GM18519 (cell line): ENCODE measurements around the gene STUB1.
A peak's percentile ranks its signal among the peaks of the same experiment; 100 is the strongest.

Experiments used
- ATAC-seq: cut with Tn5 transposase; IDR thresholded peaks from one replicate; pipeline ENCODE4 v1.9.1; 2021; ENCODE audit warnings: mild to moderate bottlenecking, moderate library complexity; ENCODE audit not compliant: unreplicated experiment, low FRiP score

The STUB1 gene

GRCh38 chr16:662095-662494 is 18.1 kb upstream of the STUB1 start:
- ATAC-seq, result no peak

DNA sequence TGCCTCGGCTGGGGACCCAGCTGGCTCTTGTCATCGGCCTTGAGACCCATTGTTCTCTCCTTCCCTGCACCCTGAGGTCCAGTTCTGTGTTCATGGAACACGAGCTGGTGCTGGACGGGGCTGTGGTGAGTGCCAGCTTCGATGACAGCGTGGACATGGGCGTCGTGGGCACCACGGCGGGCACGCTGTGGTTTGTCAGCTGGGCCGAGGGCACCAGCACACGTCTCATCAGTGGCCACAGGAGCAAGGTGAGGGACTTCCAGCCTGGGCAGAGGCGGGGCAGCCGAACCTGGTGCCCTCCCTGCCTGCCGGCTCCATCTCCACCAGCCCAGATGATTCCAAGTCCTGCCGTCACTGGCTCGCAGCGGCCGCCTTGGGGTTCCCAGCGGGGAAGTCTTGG is 17.6 kb upstream of the STUB1 start:
- ATAC-seq, result no peak

DNA sequence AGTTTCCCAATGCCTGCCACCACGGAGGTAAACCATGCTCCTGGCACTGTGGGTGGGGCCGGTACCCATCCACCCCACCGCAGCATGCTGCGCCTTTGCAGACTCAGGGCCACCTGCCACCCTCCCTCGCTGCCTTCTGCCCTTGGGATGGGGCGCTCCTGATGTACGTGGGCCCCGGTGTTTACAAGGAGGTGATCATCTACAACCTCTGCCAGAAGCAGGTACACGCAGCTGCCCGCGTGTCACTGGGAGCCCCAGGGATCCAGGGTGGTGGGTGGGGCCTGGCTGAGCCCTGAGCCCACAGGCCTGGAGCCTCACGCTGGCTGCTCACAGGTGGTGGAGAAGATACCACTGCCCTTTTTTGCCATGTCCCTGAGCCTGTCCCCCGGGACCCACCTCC is 13.6 kb upstream of the STUB1 start:
- ATAC-seq, result no peak

DNA sequence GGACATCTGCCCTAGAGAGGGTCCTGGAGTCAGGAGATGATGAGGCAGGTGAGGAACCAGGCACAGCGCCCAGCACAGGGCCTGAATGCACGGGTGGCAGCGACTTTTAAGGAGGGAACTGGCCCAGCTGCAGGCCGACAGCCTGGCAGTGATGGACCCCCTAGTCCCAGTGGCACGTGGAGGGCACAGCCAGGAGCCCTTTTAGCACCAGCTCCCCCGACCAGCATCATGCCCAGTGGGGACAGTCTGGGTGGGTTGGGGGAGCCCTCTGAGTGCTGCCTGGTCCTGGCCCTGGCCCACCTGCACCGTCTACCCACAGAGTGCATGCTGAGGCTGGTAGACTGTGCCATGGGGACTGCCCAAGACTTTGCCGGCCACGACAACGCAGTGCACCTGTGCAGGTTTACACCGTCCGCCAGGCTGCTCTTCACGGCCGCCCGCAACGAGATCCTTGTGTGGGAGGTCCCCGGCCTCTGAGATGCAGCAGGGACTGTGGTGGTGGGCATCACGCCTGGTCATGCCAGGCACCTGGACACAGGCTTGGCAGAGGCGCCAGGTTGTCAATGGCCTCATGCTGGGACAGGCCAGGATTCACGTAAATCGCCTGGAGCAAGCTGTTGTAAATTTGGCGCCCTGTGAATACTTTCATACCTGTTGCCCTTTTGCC is 13.0 kb upstream of the STUB1 start:
- no peak for ATAC-seq

DNA sequence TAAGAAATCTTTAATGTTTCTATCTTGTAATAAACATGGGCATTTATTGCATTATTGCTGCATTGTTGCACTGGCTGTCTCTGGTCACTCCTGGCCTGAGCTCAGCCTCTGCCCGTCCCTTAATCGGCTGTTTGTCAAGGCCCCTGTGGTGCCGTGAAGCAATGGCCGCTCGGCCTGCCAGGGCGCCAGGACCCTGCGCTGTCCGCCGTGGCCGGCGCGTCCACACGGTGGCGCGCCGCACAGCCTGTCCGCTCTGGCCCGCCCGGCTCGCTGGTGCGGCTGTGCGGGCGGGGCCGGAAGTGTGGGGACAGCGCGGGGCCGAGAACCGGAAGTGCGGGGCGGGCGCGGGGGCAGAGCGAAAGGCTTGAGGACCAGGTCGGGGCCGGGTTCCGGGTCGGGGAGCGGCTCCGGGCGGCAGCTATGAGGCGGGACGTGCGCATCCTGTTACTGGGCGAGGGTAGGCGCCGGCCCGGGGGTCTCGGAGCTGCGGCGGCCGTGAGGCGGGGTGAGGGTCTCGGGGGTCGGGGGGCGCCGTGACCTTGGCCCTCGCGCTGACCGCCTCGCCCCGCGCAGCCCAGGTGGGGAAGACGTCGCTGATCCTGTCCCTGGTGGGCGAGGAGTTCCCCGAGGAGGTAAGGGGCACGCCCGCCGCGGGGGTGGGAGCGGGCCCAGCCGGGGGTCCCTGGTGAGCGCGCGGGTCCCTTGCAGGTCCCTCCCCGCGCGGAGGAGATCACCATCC is 12.3 kb upstream of the STUB1 start, which contains the start of gene RHOT2:
Gene RHOT2, plus strand, starts transcription at position 353 of the 739 bp plus-strand sequence. Its CDS starts 68 bp downstream, at position 421.
- peak; percentile 68 for ATAC-seq

DNA sequence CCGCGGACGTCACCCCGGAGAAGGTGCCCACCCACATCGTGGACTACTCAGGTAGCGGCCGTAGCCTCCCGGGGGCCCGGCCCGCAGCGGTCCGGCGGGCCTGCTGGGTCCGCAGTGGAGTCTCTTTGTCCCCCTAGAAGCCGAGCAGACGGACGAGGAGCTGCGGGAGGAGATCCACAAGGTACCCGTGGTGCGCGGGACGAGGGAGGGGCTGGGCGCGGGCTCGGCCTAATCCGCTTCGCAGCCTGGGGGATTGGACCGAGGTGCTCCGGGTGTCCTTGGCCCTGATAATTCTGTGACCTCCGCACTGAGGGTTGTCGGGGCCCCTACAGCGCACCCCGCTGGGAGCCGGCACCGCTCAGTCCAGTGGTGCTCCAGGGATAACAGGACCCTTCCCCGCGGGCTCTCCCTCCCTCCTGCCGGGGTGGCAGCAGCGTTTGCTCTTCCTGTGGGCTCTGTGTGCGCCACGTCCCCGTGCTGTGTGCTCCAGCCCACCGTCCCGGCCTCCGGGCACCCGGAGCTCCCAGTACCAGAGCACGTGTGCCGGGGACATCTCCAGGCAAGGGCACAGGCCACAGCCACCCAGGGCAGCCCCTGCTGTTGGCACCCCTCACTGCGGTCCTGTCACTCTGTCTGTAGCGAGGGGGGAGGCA is 11.6 kb upstream of the STUB1 start:
- no peak for ATAC-seq

- ATAC-seq, result no peak
Measured at GRCh38 chr16:669666-670065, 10.5 kb upstream of the STUB1 start.

- ATAC-seq, result no peak
Measured at GRCh38 chr16:670485-671352, 9.5 kb upstream of the STUB1 start.

GRCh38 chr16:671353-672131 is 8.7 kb upstream of the STUB1 start:
- ATAC-seq, result no peak

GRCh38 chr16:672371-672770 is 7.8 kb upstream of the STUB1 start:
- ATAC-seq, result no peak

DNA sequence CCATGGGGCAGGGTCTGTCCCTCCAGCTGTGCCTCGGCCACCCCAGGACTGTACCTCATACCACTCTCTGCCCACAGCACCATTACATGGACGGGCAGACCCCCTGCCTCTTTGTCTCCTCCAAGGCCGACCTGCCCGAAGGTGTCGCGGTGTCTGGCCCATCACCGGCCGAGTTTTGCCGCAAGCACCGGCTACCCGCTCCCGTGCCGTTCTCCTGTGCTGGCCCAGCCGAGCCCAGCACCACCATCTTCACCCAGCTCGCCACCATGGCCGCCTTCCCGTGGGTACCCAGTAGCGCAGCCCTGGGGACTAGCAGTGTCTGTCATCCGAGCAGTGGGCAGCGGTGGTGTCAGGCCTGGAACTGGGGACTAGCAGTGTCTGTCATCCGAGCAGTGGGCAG is 7.4 kb upstream of the STUB1 start:
- no peak for ATAC-seq

GRCh38 chr16:673399-673991 is 6.7 kb upstream of the STUB1 start:
- ATAC-seq, result no peak

DNA sequence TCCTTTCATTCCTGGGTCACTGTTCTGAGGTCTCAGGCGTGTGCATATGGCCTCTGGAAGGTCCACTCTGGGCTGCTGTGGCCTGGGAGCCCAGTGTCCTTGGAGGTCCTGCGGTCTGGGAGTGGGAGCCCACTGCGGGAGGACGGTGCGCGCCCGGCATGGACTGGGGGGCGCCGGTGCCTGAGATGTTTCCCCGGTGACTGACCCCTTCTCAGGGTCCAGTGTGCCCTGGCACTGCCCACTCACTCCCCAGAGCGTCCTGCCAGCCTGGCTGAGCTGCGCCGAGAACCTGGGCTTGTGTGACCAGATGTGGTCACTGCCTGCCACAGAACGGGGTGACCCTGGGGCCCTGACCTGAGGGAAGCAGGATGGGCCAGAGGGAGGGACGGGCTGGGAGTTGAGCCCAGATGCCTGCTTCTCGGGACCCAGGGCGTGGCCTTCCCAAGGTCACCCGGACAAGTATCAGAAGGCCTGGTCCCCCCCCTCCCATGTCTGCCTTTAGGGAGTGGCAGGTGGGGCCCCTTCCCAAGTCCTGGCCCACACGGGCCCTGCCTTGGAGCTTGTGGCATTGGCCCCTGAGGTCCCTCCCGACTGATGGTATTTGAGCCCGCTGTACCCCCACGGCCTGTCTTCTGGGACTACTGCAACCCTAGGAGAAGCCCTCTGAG is 5.9 kb upstream of the STUB1 start:
- ATAC-seq, result no peak

DNA sequence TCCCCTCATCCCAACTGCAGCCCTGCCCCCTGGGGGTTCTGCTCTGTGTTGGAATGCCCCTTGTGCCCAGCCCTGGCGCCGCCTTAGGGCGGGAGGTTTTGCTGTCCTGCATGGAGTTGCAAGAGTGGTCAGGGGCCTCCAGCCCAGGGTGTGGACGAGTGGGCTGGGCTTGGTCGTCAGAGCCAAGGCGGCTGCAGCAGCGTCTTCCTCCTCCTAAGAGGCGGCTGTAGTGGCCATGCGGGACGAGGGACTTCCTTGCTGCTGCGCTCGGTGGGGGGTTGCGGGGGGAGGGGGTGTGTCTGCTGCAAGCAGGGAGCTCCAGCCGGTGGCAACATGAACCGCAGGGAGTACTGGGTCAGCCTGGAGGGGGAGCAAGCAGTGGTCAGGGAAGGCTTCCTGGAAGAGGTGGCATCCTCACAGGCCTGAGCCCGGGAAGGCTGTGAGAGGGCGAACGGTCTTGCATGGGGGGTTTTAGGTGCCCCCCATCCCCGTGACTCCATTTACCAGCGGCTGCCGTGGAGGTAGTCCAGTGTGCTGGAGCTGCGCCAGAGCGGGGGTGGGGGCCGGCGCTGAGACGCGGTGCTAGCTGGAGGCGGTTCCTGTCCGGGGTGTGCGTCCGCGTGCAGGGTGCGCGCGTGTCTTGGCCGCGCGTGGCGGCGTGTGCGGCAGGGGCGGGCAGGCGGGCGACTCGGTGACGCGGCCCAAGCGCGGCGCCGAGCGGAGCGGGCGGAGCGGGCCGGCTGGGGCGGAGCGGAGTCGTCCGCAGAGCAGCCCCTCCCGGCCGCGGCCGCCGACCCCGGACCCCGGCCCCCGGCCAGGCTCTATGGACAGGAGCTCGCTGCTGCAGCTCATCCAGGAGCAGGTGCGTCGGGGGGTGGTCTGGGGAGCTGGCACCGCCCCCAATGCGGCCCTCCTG is 5.0 kb upstream of the STUB1 start, which contains the start of gene RHBDL1:
Gene RHBDL1, plus strand, starts transcription at position 704 of the 916 bp plus-strand sequence. Its CDS starts 120 bp downstream, at position 824.
- no peak for ATAC-seq

GRCh38 chr16:675884-676564 is 4.2 kb upstream of the STUB1 start:
- no peak for ATAC-seq

GRCh38 chr16:676565-676902 is 3.7 kb upstream of the STUB1 start:
- ATAC-seq, result no peak

DNA sequence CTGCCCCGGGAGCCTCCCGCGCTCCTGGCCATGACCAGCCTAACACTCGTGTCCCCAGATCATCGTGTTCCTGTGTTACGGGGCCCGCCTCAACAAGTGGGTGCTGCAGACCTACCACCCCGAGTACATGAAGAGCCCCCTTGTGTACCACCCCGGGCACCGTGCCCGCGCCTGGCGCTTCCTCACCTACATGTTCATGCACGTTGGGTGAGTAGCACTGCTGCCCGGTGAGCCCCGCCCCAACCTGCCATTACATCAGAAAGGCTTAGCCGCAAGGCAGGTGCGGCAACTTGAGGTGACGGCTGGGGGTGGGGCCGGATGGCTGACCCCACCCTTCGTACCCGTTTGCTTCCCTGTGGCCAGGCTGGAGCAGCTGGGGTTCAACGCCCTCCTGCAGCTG is 3.3 kb upstream of the STUB1 start:
- ATAC-seq, result no peak
